GM10248 (cell line): Measurements from ENCODE around the gene CEP135.

Source experiments
- CTCF ChIA-PET: fragments of 300-600 bp; sonication (Branson Sonifier 250); formaldehyde crosslinking; extraction: SDS; loops from one replicate; lab custom pipeline; 2021; ENCODE audit warnings: antibody characterized with exemption; lab: Yijun Ruan, JAX
- POLR2A ChIA-PET: fragments of 350-650 bp; sonication (Branson Sonifier 250); formaldehyde crosslinking; extraction: SDS; loops from one replicate; lab custom pipeline; 2020; ENCODE audit warnings: antibody characterized with exemption; lab: Yijun Ruan, JAX
- DNase-seq: peaks from one replicate; pipeline ENCODE4 v3.0.0; 2012; ENCODE audit errors: extremely low spot score
- TF ChIP-seq, protein P1 (sequence below): IDR thresholded peaks from 2 replicates; pipeline ENCODE4 v1.5.1; 2012; ENCODE audit warnings: mild to moderate bottlenecking, low read depth; ENCODE audit errors: extremely low read depth, missing control alignments, control extremely low read depth

The CEP135 gene

DNA sequence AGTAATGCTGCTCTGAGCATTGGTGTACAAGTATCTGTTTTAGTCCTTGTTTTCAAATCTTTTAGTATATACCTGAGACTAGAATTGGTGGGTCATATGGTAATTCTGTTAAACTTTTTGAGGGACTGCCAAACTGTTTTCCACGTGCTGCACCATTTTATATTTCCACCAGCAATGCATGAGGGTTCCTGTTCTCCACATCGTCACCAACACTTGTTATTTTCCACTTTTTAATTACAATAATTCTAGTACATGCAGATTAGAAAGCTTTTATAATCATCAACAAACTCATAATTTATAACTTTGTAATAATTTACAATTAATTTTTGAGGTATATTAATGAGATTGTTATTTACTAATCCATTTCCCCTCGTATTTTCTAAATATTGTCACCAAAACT, 79.4 kb downstream of the CEP135 start:
- CTCF ChIA-PET, result interaction anchor here (2.5 kb wide), 1 partner anchor 79 kb away, joined by 9 read pairs; the partner anchor contains the start of gene CEP135
- POLR2A ChIA-PET, result no interaction called here
- TF ChIP-seq, protein P1, sequence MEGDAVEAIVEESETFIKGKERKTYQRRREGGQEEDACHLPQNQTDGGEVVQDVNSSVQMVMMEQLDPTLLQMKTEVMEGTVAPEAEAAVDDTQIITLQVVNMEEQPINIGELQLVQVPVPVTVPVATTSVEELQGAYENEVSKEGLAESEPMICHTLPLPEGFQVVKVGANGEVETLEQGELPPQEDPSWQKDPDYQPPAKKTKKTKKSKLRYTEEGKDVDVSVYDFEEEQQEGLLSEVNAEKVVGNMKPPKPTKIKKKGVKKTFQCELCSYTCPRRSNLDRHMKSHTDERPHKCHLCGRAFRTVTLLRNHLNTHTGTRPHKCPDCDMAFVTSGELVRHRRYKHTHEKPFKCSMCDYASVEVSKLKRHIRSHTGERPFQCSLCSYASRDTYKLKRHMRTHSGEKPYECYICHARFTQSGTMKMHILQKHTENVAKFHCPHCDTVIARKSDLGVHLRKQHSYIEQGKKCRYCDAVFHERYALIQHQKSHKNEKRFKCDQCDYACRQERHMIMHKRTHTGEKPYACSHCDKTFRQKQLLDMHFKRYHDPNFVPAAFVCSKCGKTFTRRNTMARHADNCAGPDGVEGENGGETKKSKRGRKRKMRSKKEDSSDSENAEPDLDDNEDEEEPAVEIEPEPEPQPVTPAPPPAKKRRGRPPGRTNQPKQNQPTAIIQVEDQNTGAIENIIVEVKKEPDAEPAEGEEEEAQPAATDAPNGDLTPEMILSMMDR, result no peak
- no peak for DNase-seq

DNA sequence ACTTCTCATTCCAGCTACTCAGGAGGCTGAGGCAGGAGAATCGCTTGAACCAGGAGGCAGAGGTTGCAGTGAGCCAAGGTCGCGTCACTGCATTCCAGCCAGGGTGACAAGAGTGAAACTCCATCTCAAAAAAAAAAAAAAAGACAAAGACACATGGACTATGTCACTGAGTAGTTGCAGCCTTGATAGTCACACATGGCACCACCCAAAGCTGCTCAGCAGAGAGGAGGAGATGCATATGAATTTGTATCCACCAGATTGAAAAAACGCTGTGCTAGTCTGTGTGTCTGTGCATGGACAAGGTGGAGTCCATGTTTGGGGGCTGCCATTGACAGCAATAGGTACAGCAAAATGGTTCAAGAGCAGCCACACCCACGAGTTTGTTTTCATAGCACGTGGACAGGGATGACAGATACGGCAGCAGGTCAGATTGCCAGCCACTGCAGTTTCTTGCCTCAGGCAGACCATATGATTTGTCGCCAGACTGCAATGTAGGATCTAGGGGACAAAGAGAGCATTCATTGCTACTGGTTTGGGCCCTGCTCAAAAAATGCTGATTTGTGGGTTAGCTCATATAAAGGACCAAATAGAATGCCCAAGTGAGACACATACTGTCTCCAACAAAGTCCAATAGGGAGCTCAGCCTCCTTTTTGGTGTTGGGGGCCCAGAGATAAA, 89.9 kb downstream of the CEP135 start:
- TF ChIP-seq, protein P1, result no peak
- no peak for DNase-seq
- ChIA-PET CTCF (interaction anchor here (1.7 kb wide), 1 partner anchor 90 kb away, joined by 9 read pairs; the partner anchor contains the start of gene CEP135), POLR2A (no interaction called here)

DNA sequence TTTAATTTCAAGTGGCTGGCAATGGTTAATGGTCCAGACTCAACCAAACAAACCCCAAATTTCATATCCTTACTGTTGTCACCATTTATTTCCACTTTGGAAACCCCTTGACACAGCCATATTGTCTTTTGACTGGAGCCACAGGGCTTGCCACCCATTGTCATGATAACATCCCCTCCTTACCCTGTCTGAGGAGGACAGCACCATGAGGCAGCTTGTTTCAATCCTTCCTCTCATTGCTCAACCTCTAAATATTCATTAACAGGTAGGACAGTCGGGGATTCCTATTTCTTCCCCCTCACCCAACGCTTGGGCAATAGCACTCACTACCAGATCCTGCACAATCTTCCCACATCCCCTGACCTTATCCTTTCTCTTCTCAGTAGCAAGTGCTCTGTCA, 92.1 kb downstream of the CEP135 start:
- CTCF ChIA-PET, result interaction anchor here (1.5 kb wide), 1 partner anchor 12 kb away, joined by 7 read pairs; no protein-coding TSS in a partner anchor
- DNase-seq, result no peak
- POLR2A ChIA-PET, result no interaction called here
- TF ChIP-seq, protein P1, result no peak

DNA sequence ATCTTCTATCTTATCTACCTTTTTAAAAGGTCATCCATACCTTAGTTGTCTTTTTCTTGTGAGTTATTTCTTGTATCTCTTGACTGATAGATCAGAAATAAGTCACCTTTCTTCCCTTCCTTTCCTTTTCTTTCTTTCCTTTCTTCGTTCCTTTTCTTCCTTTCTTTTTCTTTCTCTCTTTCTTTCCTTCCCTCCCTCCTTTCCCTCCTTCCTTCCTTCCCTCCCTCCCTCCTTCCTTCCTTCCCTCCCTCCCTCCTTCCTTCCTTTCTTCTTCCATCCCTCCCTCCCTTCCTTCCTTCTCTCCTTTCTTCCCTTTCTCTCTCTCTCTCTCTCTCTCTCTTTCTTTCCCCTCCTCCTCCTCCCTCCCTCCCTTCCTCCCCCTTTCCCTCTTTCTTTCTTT, 93.5 kb downstream of the CEP135 start:
- ChIA-PET POLR2A (no interaction called here), CTCF (no interaction called here)
- DNase-seq, result no peak
- TF ChIP-seq, protein P1, result no peak

DNA sequence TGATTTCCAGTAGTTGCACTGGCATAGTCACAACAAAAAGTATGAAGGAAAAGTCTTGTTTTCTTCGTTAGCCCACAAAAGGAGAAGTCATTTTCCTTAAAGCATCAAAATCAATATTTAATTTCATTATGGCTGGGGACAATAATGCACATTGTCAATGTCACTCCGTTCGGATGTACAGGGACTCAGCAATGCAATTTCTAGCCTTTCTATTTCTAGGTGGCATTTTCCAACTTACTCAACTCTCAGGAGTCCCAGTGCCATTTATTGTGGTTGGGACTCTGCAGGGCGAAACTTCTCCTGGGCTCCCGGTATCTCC, 99.6 kb downstream of the CEP135 start:
- TF ChIP-seq, protein P1, result no peak

DNA sequence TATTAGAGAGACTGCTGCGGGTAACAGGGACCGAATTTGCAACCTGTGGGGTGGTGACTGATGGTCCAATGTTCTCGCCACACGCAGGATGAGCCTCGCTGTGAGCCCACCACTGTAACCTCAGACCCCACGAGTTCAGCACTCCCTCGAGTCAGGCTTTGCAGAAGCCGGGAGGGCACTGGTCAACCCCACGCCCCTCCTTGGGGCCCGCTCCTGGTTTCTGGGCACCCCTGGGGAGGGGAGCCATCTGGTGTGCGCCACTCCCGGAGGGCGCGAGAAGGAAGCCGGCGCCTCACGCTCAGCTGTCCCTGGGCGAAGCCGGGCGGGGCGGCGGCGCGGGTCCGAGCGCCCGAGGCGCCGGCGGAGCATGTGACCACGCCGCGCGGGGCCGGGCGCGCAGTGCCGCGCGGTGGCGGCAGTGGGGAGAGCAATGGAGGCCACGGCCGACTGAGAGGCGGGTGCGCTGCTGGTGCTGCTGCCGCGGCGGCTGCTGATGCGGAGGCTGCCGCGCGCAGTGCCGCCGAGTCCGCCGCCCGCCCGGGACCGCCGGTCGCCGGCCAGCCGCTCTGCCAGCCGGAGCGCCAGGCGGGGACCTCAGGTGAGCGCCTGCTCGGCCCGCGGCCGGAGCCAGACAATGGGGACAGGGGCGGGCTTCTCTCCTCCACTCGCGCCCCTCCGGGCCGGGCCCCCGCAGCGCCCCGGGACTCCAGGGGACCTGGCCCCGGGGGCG, 100.1 kb downstream of the CEP135 start:
- DNase-seq, result peak; percentile 84
- TF ChIP-seq, protein P1, result peak; percentile 64
- CTCF ChIA-PET, result interaction anchor here (0.6 to 0.7 kb wide), 3 partner anchors 13 to 106 kb away, joined by 3 read pairs; no protein-coding TSS in a partner anchor
- POLR2A ChIA-PET, result no interaction called here

More for the DNA sequence above, 99.6 kb downstream of the CEP135 start:
- DNase-seq, result no peak
- CTCF ChIA-PET, result interaction anchor here (0.6 to 0.7 kb wide), 3 partner anchors 13 to 105 kb away, joined by 3 read pairs; no protein-coding TSS in a partner anchor
- POLR2A ChIA-PET, result no interaction called here
